ENCODE results near the gene HPS1. TPM values are rescaled to one million over a fixed set of nuclear protein-coding genes. Genes with fewer than 3 reads are reported as not detected.
A peak's percentile ranks its signal among the peaks of the same experiment; 100 is the strongest.

Gene HPS1
- total RNA-seq, 1 donor: 52.1 TPM

DNA sequence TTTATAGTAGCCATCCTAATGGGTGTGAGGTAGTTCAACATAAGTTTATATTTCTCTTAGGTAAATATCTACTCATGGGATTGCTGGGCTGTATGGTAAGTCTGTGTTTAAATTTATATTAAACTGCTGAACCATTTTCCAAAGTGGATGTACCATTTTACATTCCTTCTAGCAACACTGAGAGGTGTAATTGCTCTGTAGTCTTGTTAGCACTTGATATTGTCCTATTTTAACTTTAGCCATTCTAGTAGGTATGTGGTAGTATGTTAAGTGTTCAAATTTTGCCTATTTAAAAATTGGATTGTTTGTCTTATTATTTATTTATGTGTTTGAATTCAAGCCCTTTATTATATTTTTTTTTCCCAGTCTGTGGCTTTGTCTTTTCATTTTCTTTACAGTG, 2.6 kb upstream of the HPS1 start:
- Histone ChIP-seq H3K4me3 (ENCODE audit: insufficient read depth, low read length) (no peak overlapping the region), H3K27me3 (ENCODE audit: insufficient read depth, low read length) (peaks cover 16% of the 10 kb centered on the region), H3K9me3 (ENCODE audit: low read depth, low read length) (no peaks in the 10 kb centered on the region), H3K27ac (ENCODE audit: low read depth, low read length) (no peak overlapping the region), H3K36me3 (ENCODE audit: insufficient read depth, low read length) (peaks cover 11% of the 10 kb centered on the region), H2AFZ (ENCODE audit: low read length) (no peak overlapping the region), H3K79me2 (ENCODE audit: insufficient read depth, low read length) (peaks cover 31% of the 10 kb centered on the region), H3K4me2 (ENCODE audit: insufficient read depth, low read length) (no peak overlapping the region), H4K20me1 (ENCODE audit: insufficient read depth, low read length) (peaks cover 9% of the 10 kb centered on the region), H3K4me1 (ENCODE audit: insufficient read depth, low read length) (peaks cover 17% of the 10 kb centered on the region)
- TF ChIP-seq, protein P1, sequence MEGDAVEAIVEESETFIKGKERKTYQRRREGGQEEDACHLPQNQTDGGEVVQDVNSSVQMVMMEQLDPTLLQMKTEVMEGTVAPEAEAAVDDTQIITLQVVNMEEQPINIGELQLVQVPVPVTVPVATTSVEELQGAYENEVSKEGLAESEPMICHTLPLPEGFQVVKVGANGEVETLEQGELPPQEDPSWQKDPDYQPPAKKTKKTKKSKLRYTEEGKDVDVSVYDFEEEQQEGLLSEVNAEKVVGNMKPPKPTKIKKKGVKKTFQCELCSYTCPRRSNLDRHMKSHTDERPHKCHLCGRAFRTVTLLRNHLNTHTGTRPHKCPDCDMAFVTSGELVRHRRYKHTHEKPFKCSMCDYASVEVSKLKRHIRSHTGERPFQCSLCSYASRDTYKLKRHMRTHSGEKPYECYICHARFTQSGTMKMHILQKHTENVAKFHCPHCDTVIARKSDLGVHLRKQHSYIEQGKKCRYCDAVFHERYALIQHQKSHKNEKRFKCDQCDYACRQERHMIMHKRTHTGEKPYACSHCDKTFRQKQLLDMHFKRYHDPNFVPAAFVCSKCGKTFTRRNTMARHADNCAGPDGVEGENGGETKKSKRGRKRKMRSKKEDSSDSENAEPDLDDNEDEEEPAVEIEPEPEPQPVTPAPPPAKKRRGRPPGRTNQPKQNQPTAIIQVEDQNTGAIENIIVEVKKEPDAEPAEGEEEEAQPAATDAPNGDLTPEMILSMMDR (IDR thresholded peaks at IDR 0.05; ENCODE audit: extremely low read depth, low read depth, low read length): no peak
- no peak for DNase-seq (ENCODE audit: insufficient read length, low spot score, missing footprints)

DNA sequence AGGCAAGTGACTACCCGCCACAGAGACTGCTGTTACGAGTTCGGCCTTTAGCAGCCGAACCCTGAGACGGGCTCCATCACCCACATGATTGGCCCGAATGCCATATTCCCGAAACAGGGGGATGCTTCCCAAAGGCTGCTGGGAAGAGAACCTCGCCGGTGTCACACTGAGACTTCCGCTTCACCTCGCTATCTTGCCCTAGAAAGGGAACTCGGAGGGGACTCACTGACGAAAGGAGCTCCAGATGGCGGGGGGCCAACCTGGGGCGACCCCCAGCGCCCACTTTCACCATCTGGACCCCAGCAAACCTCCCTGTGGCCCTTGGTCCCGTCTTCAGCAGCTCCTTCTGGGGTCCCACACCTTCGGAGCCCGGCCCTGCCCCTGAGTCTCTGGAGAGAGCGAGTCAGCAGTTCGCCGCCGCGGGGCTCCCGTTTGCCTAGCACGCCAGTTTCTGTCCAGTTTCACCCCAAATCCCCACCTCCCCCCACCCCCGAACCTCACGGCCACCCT, 529 bp downstream of the HPS1 start:
- Histone ChIP-seq H3K4me2 (ENCODE audit: insufficient read depth, low read length) (peak overlapping the region; percentile 98), H3K4me3 (ENCODE audit: insufficient read depth, low read length) (peak overlapping the region; percentile 89), H3K79me2 (ENCODE audit: insufficient read depth, low read length) (peaks cover 39% of the 10 kb centered on the region), H3K27ac (ENCODE audit: low read depth, low read length) (peak overlapping the region; percentile 86), H3K4me1 (ENCODE audit: insufficient read depth, low read length) (peaks cover 17% of the 10 kb centered on the region), H3K9me3 (ENCODE audit: low read depth, low read length) (no peaks in the 10 kb centered on the region), H3K36me3 (ENCODE audit: insufficient read depth, low read length) (peaks cover 31% of the 10 kb centered on the region), H2AFZ (ENCODE audit: low read length) (peak overlapping the region; percentile 100), H4K20me1 (ENCODE audit: insufficient read depth, low read length) (peaks cover 9% of the 10 kb centered on the region), H3K27me3 (ENCODE audit: insufficient read depth, low read length) (peaks cover 7% of the 10 kb centered on the region)
- DNase-seq (ENCODE audit: insufficient read length, low spot score, missing footprints): peak; percentile 94
- TF ChIP-seq, protein P1 (IDR thresholded peaks at IDR 0.05; ENCODE audit: extremely low read depth, low read depth, low read length): no peak

DNA sequence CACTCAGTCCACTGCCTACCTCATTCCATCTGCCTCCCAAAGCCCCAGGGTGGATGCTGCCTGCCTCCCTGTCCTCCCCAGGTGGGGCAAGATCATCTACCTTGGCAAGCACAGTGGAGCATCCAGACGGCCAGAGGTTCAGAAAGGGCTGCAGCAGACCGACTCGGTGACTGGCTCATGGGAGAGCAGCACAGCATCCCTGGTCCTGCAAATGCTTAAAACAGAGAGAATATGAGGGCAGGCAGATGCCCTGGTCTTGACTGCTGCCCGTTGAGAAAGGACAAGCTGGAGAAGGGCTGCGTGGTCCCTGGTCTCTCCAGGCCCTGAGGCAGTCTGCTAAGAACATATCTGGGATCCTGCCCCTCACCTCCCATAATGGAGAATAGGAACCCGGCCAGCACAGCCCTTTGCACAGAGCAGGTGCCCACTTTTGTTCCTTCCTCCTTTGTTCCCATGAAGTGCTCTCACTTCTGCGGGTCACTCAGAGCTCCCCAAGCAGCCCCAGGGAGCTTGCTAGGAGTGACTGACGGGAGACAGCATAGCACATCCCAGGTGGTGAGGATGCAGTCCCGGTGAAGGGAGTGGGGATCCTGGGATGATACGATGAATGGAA, 1.4 kb downstream of the HPS1 start:
- Histone ChIP-seq H3K4me1 (ENCODE audit: insufficient read depth, low read length) (peaks cover 17% of the 10 kb centered on the region), H3K27me3 (ENCODE audit: insufficient read depth, low read length) (no peaks in the 10 kb centered on the region), H3K4me2 (ENCODE audit: insufficient read depth, low read length) (peak overlapping the region; percentile 98), H4K20me1 (ENCODE audit: insufficient read depth, low read length) (peaks cover 9% of the 10 kb centered on the region), H2AFZ (ENCODE audit: low read length) (no peak overlapping the region), H3K4me3 (ENCODE audit: insufficient read depth, low read length) (peak overlapping the region; percentile 89), H3K27ac (ENCODE audit: low read depth, low read length) (no peak overlapping the region), H3K79me2 (ENCODE audit: insufficient read depth, low read length) (peaks cover 39% of the 10 kb centered on the region), H3K36me3 (ENCODE audit: insufficient read depth, low read length) (peaks cover 33% of the 10 kb centered on the region), H3K9me3 (ENCODE audit: low read depth, low read length) (no peaks in the 10 kb centered on the region)
- TF ChIP-seq, protein P1 (IDR thresholded peaks at IDR 0.05; ENCODE audit: extremely low read depth, low read depth, low read length): no peak
- no peak for DNase-seq (ENCODE audit: insufficient read length, low spot score, missing footprints)

DNA sequence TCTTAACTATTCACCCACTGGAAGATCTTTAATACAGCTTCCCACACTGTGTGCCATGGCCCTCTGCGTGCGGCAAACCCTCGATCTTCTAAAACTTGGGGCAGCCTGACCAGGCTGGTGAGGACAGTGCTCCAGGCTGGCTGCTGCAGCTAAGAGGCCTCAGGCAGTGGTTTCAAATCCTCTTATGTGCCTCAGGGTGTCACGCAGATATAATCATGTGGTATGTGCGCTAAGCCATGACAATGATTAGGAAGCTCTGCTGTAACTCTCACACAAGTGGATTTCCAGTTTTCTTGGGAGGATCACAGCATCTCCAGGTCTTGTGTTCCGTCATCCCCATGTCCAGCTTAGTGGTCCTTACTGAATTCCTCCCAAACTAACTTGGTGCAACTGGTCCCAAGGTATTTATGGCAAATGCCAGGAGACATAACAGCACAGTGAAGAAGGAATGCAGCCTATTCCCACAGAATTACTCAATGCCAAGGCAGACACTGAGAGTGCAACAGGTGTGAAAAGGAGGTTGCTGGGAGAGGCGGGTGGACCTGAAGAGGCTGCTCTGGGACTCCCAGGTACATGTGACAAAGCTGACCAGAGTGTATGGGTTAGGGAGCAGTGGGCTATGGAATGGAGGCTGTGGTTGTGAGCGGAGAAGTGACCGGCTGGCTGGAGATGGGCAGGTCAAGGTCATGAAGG, 2.3 kb downstream of the HPS1 start:
- DNase-seq (ENCODE audit: insufficient read length, low spot score, missing footprints): no peak
- Histone ChIP-seq H3K4me3 (ENCODE audit: insufficient read depth, low read length) (no peak overlapping the region), H3K79me2 (ENCODE audit: insufficient read depth, low read length) (peaks cover 39% of the 10 kb centered on the region), H3K9me3 (ENCODE audit: low read depth, low read length) (no peaks in the 10 kb centered on the region), H3K4me1 (ENCODE audit: insufficient read depth, low read length) (peaks cover 17% of the 10 kb centered on the region), H3K4me2 (ENCODE audit: insufficient read depth, low read length) (no peak overlapping the region), H3K36me3 (ENCODE audit: insufficient read depth, low read length) (peaks cover 33% of the 10 kb centered on the region), H3K27me3 (ENCODE audit: insufficient read depth, low read length) (no peaks in the 10 kb centered on the region), H3K27ac (ENCODE audit: low read depth, low read length) (no peak overlapping the region), H2AFZ (ENCODE audit: low read length) (no peak overlapping the region), H4K20me1 (ENCODE audit: insufficient read depth, low read length) (peaks cover 9% of the 10 kb centered on the region)
- TF ChIP-seq, protein P1 (IDR thresholded peaks at IDR 0.05; ENCODE audit: extremely low read depth, low read depth, low read length): no peak
